ENCODE measurements around the gene TNIP3. TPM values are rescaled to one million over a fixed set of nuclear protein-coding genes. Genes with fewer than 3 reads are reported as not detected.

TNIP3 gene
- total RNA-seq, 4 donors from 2014 or later = 0.44 TPM; not detected in 3

- no peaks in the 10 kb centered on the region for H3K27me3 ChIP-seq
- H3K27ac ChIP-seq = no peak overlapping the region
- no peaks in the 10 kb centered on the region for H3K9me3 ChIP-seq
- TF ChIP-seq CTCF (IDR thresholded peaks at IDR 0.05) (no peak), EP300 (IDR thresholded peaks at IDR 0.05) (no peak), POLR2A (IDR thresholded peaks at IDR 0.05) (no peak)
- no peak for DNase-seq (ENCODE audit: low spot score in 2 of 2)
- no peaks in the 10 kb centered on the region for H3K4me1 ChIP-seq
- H3K4me3 ChIP-seq = no peak overlapping the region
- 77 to 92% methylated on average over 4 of the region's 4 CpGs for WGBS, 2 donors
- no peaks in the 10 kb centered on the region for H3K36me3 ChIP-seq
These were observed 75.3 kb downstream of the TNIP3 start for GRCh38 chr4:121088867-121089266.

Small RNA genes lying within 50 kb of the gene (small RNA-seq; reads per million reads assigned to genes)
- gene RNU6-948P = not detected

Other genes starting within 250 kb of the TNIP3 start
- 10 to 100 TPM; 18.9 to 46.3 (median 31.1) TPM for gene PRDM5, start 241.6 kb downstream of the TNIP3 start, total RNA-seq
- gene NDNF, start 91.8 kb downstream of the TNIP3 start, total RNA-seq = 10 to 100 TPM in 1 of 4 donors, 1 to 10 TPM in 3; 2.4 to 10.6 (median 7.8) TPM
- not detected for gene QRFPR, start 216.7 kb upstream of the TNIP3 start, total RNA-seq